Left lung (tissue), 8 donors: ENCODE data around the gene NCAPD2. TPM values are rescaled to one million over a fixed set of nuclear protein-coding genes. Genes with fewer than 3 reads are reported as not detected.

ENCODE experiments used
- polyA plus RNA-seq, 6 donors: library from polyadenylated mRNA; unstranded; fragments of 120-200 nt; gene quantifications; one replicate each; pipeline ENCODE4 v1.2.1, GENCODE V29; 2013; ENCODE audit not compliant: insufficient read length in 6 of 6
- total RNA-seq, 2 donors: library from RNA; stranded (reverse); fragmentation: NEBNext Ultra II Directional; extraction: Animal tissue kit (Norgen Biotek cat#: 25700); gene quantifications; one replicate each; pipeline ENCODE4 v1.2.1, GENCODE V29; 2021
- donor health status: DM: no; HTN: yes; CAD: no.
- donor health status: DM: no; HTN: no; CAD: no.

NCAPD2 gene
- total and polyA plus RNA-seq, 8 donors, result 23.1 to 95.4 (median 56.8) TPM

Other genes with a start within 250 kb of the NCAPD2 start
- gene PLEKHG6, start 183.4 kb upstream of the NCAPD2 start, total RNA-seq, result 1 to 10 TPM; 2.0 to 4.2 TPM
- 1 to 10 TPM; 2.7 to 4.1 (median 3.5) TPM for gene PLEKHG6, start 183.4 kb upstream of the NCAPD2 start, polyA plus RNA-seq
- 100 to 1,000 TPM; 155 to 211 TPM for gene TNFRSF1A, start 152.0 kb upstream of the NCAPD2 start, total RNA-seq
- 100 to 1,000 TPM; 110 to 139 (median 125) TPM for gene TNFRSF1A, start 152.0 kb upstream of the NCAPD2 start, polyA plus RNA-seq
- 100 to 1,000 TPM; 196 to 212 TPM for gene SCNN1A, start 118.5 kb upstream of the NCAPD2 start, total RNA-seq
- gene SCNN1A, start 118.5 kb upstream of the NCAPD2 start, polyA plus RNA-seq, result 1 to 10 TPM; 2.3 to 4.1 (median 3.2) TPM
- 100 to 1,000 TPM; 149 to 153 TPM for gene LTBR, start 109.9 kb upstream of the NCAPD2 start, total RNA-seq
- 100 to 1,000 TPM in 1 of 6 donors, 10 to 100 TPM in 5; 66.6 to 105 (median 77.5) TPM for gene LTBR, start 109.9 kb upstream of the NCAPD2 start, polyA plus RNA-seq
- 1 to 10 TPM; 1.4 to 1.6 TPM for gene CD27, start 49.1 kb upstream of the NCAPD2 start, total RNA-seq
- 1 to 10 TPM; 1.2 to 3.2 (median 2.3) TPM for gene CD27, start 49.1 kb upstream of the NCAPD2 start, polyA plus RNA-seq
- gene TAPBPL, start 42.1 kb upstream of the NCAPD2 start, total RNA-seq, result 10 to 100 TPM; 18.2 to 33.8 TPM
- gene TAPBPL, start 42.1 kb upstream of the NCAPD2 start, polyA plus RNA-seq, result 10 to 100 TPM; 18.0 to 26.1 (median 19.0) TPM
- 1 to 10 TPM; 6.3 to 9.4 TPM for gene VAMP1, start 23.4 kb upstream of the NCAPD2 start, total RNA-seq
- gene VAMP1, start 23.4 kb upstream of the NCAPD2 start, polyA plus RNA-seq, result 10 to 100 TPM; 16.2 to 21.6 (median 18.5) TPM
- 100 to 1,000 TPM; 135 to 141 TPM for gene MRPL51, start 840 bp upstream of the NCAPD2 start, total RNA-seq
- 100 to 1,000 TPM; 129 to 170 (median 142) TPM for gene MRPL51, start 840 bp upstream of the NCAPD2 start, polyA plus RNA-seq
- 1,000 to 10,000 TPM; 1,126 to 2,070 TPM for gene GAPDH, start 40.4 kb downstream of the NCAPD2 start, total RNA-seq
- gene GAPDH, start 40.4 kb downstream of the NCAPD2 start, polyA plus RNA-seq, result 1,000 to 10,000 TPM; 1,473 to 1,774 (median 1,660) TPM
- gene IFFO1, start 61.9 kb downstream of the NCAPD2 start, total RNA-seq, result 10 to 100 TPM; 15.2 to 27.9 TPM
- 10 to 100 TPM; 14.5 to 24.7 (median 18.6) TPM for gene IFFO1, start 61.9 kb downstream of the NCAPD2 start, polyA plus RNA-seq
- gene NOP2, start 74.2 kb downstream of the NCAPD2 start, total RNA-seq, result 10 to 100 TPM; 23.4 to 48.1 TPM
- gene NOP2, start 74.2 kb downstream of the NCAPD2 start, polyA plus RNA-seq, result 10 to 100 TPM; 20.6 to 39.2 (median 27.2) TPM
- 100 to 1,000 TPM; 159 to 171 TPM for gene CHD4, start 113.3 kb downstream of the NCAPD2 start, total RNA-seq
- 100 to 1,000 TPM; 200 to 252 (median 234) TPM for gene CHD4, start 113.3 kb downstream of the NCAPD2 start, polyA plus RNA-seq
- gene LPAR5, start 141.9 kb downstream of the NCAPD2 start, total RNA-seq, result 1 to 10 TPM; 1.5 to 2.0 TPM
- 1 to 10 TPM; 1.1 to 1.8 (median 1.4) TPM for gene LPAR5, start 141.9 kb downstream of the NCAPD2 start, polyA plus RNA-seq
- gene ACRBP, start 153.3 kb downstream of the NCAPD2 start, total RNA-seq, result 1 to 10 TPM; 4.9 to 6.3 TPM
- gene ACRBP, start 153.3 kb downstream of the NCAPD2 start, polyA plus RNA-seq, result 1 to 10 TPM; 5.4 to 8.2 (median 6.4) TPM
- gene ING4, start 169.0 kb downstream of the NCAPD2 start, total RNA-seq, result 10 to 100 TPM; 23.1 to 38.0 TPM
- 100 to 1,000 TPM in 4 of 6 donors, 10 to 100 TPM in 2; 88.3 to 113 (median 101) TPM for gene ING4, start 169.0 kb downstream of the NCAPD2 start, polyA plus RNA-seq
- gene ZNF384, start 195.3 kb downstream of the NCAPD2 start, total RNA-seq, result 10 to 100 TPM; 39.3 to 55.0 TPM
- 10 to 100 TPM; 86.7 to 97.9 (median 90.2) TPM for gene ZNF384, start 195.3 kb downstream of the NCAPD2 start, polyA plus RNA-seq
- gene PIANP, start 206.7 kb downstream of the NCAPD2 start, total RNA-seq, result under 1 TPM; 0.18 to 0.44 TPM
- gene PIANP, start 206.7 kb downstream of the NCAPD2 start, polyA plus RNA-seq, result 1 to 10 TPM; 5.5 to 8.0 (median 6.1) TPM
- gene COPS7A, start 229.9 kb downstream of the NCAPD2 start, total RNA-seq, result 10 to 100 TPM; 66.0 to 67.5 TPM
- gene COPS7A, start 229.9 kb downstream of the NCAPD2 start, polyA plus RNA-seq, result 10 to 100 TPM; 51.4 to 55.0 (median 53.3) TPM